Measurements from ENCODE around the gene EEIG1. TPM values are rescaled to one million over a fixed set of nuclear protein-coding genes. Genes with fewer than 3 reads are reported as not detected.

EEIG1 gene
- total and polyA plus RNA-seq, 10 of the 15 experiments (the other 5 are each of a cell fraction or from before 2014, with no cell fraction given) = 1.2 to 75.9 (median 9.0) TPM

- 97% methylated on average over 9 of the region's 9 CpGs for whole genome bisulfite sequencing (ENCODE audit: insufficient coverage, insufficient replicate concordance, low lambda C conversion rate, missing lambda C conversion rate)
- Histone ChIP-seq H3K79me2 (ENCODE audit: control insufficient read depth, insufficient read depth, low read length) (no peaks in the 10 kb centered on the region), H3K36me3 (ENCODE audit: control insufficient read depth in 2 of 2, insufficient read depth in 2 of 2, low read length in 1 of 2) (peaks cover 0 to 11% of the 10 kb centered on the region in 2 experiments; a peak in 3 of 4 replicates), H3K9ac (ENCODE audit: control insufficient read depth, insufficient read depth, low read length) (no peak overlapping the region), H2AFZ (ENCODE audit: control insufficient read depth, low read depth, low read length) (no peak overlapping the region), H3K4me1 (ENCODE audit: control insufficient read depth, insufficient read depth, low read length) (peaks cover 7% of the 10 kb centered on the region), H3K4me3 (no peak overlapping the region), H3K9me3 (replicated peaks; ENCODE audit: control insufficient read depth, insufficient read depth, low read length) (no peaks in the 10 kb centered on the region), H3K4me2 (ENCODE audit: control insufficient read depth, insufficient read depth) (no peak overlapping the region), H3K27me3 (replicated peaks in 1 of 2; ENCODE audit: control insufficient read depth in 2 of 2, insufficient read depth in 2 of 2, low read length in 1 of 2) (no peaks in the 10 kb centered on the region), H4K20me1 (ENCODE audit: control insufficient read depth, insufficient read depth) (no peaks in the 10 kb centered on the region), H3K27ac (ENCODE audit: control insufficient read depth, insufficient read depth) (no peak overlapping the region)
- ChIA-PET POLR2A (no interaction called here), CTCF (interaction anchor here (7.7 to 13.8 kb wide), 2 partner anchors 86 to 91 kb away, joined by 261 to 332 read pairs; no protein-coding TSS in a partner anchor), SMC1A (ENCODE audit: uncharacterized antibody, unreplicated experiment) (no interaction called here), RAD21 (ENCODE audit: unreplicated experiment) (no interaction called here)
- intact Hi-C loops (cut with micrococcal nuclease; ENCODE audit: unreplicated experiment) (no loop called here), in situ Hi-C loops (cut with MboI) (no loop called here)
- BruUV-seq (replicated peaks) = no TSS peak
- ATAC-seq = no peak
- TF ChIP-seq TCF3 (IDR thresholded peaks at IDR 0.05; ENCODE audit: borderline replicate concordance, insufficient read depth, low read depth, low read length) = no peak
- no peak for TF ChIP-seq MTA3 (IDR thresholded peaks at IDR 0.05; ENCODE audit: borderline replicate concordance, low read length)
- TF ChIP-seq MTA2 (IDR thresholded peaks at IDR 0.05; ENCODE audit: low read depth) = no peak
- TF ChIP-seq ZNF24 (IDR thresholded peaks at IDR 0.05) = no peak
- TF ChIP-seq NR2C1 (IDR thresholded peaks at IDR 0.05) = no peak
- TF ChIP-seq RCOR1 (conservative IDR thresholded peaks at IDR 0.05; ENCODE audit: low read depth, low read length) = no peak
- TF ChIP-seq SUPT20H (IDR thresholded peaks at IDR 0.05; ENCODE audit: borderline replicate concordance, control insufficient read depth, low read depth, low read length) = no peak
- no peak for TF ChIP-seq BMI1 (IDR thresholded peaks at IDR 0.05; ENCODE audit: borderline replicate concordance)
- TF ChIP-seq NBN (IDR thresholded peaks at IDR 0.05) = no peak
- TF ChIP-seq BHLHE40 (IDR thresholded peaks at IDR 0.05; ENCODE audit: borderline replicate concordance in 1 of 2, low read depth in 2 of 2, low read length in 1 of 2) = no peak
- no peak for FAIRE-seq
- no peak for DNase-seq (ENCODE audit: low read depth, low spot score)
These were observed 34.8 kb downstream of the EEIG1 start for GRCh38 chr9:127945942-127946341.
